GM12874 (cell line): ENCODE results near the gene IQSEC1.

Experiments
- TF ChIP-seq, protein P1 (sequence below): IDR thresholded peaks from 2 replicates; pipeline ENCODE4 v1.5.1; 2011; ENCODE audit warnings: low read depth, mild to moderate bottlenecking, control low read depth, low read length, moderate library complexity; ENCODE audit not compliant: insufficient read depth

IQSEC1 gene

DNA sequence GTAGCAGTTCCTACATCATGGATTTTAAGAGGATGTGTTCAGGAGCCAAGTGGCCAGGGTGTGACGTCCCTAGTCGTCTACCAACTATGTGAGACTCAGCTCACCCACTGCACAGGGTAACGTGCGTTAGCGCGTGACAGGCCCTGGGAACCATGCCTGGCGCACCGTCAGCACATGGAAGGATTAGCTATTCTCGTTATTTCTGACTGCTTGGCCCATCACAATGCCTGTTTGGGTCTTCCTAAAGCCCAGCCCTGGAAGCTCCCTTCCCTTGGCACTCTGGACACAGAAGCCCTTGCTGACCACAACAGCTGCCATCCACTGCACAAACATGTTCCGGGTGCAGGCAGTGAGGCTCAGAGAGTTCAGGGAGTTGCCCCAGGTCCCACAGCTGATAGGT is 140.9 kb downstream of the IQSEC1 start:
- TF ChIP-seq, protein P1, sequence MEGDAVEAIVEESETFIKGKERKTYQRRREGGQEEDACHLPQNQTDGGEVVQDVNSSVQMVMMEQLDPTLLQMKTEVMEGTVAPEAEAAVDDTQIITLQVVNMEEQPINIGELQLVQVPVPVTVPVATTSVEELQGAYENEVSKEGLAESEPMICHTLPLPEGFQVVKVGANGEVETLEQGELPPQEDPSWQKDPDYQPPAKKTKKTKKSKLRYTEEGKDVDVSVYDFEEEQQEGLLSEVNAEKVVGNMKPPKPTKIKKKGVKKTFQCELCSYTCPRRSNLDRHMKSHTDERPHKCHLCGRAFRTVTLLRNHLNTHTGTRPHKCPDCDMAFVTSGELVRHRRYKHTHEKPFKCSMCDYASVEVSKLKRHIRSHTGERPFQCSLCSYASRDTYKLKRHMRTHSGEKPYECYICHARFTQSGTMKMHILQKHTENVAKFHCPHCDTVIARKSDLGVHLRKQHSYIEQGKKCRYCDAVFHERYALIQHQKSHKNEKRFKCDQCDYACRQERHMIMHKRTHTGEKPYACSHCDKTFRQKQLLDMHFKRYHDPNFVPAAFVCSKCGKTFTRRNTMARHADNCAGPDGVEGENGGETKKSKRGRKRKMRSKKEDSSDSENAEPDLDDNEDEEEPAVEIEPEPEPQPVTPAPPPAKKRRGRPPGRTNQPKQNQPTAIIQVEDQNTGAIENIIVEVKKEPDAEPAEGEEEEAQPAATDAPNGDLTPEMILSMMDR: no peak

DNA sequence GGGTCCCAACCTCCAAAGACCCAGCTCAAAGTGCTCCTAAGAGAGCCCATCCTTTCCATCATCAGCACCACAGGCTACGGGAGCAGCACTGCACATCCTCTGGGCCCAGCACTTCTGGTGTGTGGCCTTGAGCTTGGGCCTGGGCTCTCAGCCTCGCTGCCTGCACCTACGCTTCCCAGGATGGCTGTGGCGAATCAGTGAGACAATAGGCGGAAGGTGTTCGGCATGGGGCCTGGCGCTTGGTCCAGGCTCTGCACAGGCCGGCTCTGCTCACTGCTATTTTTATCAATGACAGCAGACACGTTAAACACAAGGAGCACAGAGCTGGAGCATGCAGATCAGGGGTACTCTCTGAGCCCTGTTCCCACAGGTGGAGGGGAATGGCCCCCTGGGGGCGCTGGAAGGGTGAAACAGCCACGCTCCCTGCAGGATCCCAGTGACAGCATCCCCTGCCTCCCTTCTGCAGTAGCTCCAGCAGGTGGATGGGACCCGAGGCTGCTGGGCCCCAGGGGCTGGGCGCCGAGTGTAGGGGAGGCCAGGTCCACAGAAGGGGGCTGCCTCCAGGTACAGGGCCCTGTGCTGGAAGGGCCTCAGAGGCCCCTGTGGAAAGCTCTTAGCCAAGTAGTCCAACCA is 141.8 kb downstream of the IQSEC1 start:
- TF ChIP-seq, protein P1: no peak

DNA sequence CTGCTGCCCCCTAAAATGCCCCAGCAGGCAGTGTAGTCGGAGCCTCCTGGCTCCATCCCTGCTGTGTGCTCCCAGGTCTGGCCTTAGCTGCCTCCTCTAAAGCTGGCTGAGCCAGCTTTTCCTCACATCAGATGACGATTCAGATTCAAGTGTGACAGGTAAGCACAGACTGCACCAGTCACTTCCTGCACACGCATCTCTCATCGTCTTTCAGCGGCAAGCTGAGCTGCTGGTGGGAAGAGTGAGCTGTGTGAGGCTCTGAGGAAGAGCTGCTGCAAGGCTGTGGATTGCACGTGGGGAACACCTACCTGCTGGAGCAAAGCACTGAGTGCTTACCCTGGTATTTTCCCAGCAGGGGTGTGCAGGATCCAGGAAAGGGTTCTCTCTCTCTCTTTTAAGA is 143.4 kb downstream of the IQSEC1 start:
- TF ChIP-seq, protein P1: no peak

DNA sequence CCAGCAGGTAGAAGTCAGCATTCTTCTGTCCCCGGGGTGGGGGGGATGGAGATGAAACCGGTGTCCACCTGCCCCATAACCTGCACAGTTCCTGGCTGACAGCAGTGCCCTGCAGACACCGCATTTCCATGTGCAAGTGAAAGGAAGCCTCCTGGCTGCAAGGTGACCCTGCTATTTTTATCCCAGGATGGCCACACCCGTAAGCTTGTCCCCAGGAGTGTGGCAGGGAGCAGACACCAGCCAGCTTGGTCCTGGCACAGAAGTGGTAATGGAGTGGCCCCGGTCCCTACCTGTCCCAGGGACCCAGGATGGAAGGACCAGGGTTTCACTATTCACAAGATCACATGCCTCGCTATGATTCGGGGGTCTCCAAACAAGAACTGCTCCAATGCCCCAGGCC is 146.6 kb downstream of the IQSEC1 start:
- TF ChIP-seq, protein P1: no peak

DNA sequence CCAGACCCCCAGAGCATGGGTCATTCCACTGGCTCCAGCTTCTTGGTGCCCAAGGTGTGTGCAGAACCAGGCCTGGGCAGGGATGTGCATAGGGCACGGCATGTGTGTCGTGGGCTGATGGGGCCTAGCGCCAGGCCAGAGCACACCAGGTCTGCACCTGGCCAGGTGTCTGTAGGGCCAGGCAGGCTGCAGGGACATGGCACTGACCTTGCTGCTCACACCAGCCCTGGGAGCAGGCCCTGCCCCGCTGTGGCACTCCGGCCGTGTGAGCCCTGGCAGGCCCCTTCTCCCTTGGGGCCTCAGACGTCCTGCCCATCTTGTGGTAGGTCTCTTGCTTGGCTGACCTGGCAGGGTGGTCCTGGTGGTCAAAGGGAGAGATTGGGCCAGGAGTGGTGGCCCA is 147.6 kb downstream of the IQSEC1 start:
- TF ChIP-seq, protein P1: no peak

DNA sequence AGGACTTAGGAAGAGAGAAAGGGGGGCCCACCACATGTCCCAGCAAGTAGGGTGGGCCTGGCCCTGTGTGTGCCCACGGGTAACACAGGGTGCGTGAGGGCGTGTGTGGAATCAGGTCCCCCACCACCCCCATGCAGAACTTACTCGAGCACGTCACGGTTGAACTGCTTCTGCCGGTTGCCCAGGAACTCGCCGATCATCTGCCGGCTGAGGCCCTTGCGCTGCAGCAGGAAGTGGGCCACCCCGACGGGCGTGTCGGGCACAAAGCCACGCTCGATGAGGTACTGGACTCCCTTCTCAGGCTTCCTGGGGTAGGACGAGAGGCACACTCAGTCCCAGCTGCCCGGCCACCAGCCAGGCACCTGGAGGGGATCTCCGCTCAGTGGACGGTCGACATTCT is 148.8 kb downstream of the IQSEC1 start:
- TF ChIP-seq, protein P1: no peak

DNA sequence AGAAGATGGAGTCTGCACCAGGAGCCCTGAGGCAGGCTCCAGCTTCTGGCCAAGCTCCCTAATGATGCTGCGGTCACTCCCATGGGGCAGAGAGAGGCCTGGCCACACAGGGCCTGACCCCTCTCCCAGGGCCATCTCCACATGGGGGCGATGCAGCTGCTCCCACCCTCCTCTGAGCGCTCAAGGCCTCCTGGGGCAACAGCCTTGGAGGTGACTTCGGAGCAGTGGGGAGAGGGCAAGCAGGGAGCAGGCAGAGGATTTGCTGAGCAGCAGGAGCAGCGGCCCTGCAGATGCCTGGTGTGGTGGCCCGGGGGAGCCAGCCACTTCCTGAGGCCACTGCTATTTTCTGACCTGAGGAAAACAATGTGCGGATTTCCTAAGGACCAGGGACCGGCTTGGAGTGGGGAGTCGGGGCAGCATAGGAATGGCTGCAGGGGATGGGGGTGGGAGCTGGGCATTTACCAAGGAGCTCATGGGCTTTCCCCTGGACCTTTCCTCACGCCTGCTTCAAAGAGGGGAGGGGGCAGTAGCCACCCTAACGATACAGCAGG is 150.3 kb downstream of the IQSEC1 start:
- TF ChIP-seq, protein P1: no peak
